ENCODE results near the gene NT5C.

DNA sequence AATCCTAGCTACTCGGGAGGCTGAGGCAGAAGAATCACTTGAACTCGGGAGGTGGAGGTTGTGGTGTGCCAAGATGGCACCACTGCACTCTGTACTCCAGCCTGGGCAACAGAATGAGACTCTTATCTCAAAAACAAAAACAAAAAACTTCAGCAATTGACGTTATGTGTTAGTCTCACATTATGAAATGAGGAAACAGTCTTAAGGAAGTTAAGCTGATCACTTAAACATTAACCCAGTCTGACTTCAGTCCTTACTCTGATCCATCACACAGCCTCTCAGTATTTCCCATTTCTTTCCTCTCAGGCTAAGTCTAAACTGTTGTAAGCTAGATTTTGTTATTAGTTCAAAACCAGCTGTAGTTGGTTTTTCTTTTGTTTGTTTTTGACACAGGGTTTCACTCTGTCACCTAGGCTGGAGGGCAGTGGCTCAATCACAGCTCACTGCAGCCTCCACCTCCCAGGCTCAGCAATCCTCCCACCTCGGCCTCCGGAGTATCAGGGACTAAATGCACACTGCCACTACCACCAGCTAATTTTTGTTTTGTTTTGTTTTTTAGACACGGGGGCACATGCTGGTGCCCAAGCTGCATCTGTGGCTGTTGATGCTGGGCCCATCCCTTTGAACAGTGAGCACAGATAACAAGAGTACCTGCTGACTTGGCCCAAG lies 16.5 kb upstream of the NT5C start:
- TF ChIP-seq, protein P1, sequence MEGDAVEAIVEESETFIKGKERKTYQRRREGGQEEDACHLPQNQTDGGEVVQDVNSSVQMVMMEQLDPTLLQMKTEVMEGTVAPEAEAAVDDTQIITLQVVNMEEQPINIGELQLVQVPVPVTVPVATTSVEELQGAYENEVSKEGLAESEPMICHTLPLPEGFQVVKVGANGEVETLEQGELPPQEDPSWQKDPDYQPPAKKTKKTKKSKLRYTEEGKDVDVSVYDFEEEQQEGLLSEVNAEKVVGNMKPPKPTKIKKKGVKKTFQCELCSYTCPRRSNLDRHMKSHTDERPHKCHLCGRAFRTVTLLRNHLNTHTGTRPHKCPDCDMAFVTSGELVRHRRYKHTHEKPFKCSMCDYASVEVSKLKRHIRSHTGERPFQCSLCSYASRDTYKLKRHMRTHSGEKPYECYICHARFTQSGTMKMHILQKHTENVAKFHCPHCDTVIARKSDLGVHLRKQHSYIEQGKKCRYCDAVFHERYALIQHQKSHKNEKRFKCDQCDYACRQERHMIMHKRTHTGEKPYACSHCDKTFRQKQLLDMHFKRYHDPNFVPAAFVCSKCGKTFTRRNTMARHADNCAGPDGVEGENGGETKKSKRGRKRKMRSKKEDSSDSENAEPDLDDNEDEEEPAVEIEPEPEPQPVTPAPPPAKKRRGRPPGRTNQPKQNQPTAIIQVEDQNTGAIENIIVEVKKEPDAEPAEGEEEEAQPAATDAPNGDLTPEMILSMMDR (tag by site-specific recombination; IDR thresholded peaks at IDR 0.05): no peak
- TF ChIP-seq, protein P2, sequence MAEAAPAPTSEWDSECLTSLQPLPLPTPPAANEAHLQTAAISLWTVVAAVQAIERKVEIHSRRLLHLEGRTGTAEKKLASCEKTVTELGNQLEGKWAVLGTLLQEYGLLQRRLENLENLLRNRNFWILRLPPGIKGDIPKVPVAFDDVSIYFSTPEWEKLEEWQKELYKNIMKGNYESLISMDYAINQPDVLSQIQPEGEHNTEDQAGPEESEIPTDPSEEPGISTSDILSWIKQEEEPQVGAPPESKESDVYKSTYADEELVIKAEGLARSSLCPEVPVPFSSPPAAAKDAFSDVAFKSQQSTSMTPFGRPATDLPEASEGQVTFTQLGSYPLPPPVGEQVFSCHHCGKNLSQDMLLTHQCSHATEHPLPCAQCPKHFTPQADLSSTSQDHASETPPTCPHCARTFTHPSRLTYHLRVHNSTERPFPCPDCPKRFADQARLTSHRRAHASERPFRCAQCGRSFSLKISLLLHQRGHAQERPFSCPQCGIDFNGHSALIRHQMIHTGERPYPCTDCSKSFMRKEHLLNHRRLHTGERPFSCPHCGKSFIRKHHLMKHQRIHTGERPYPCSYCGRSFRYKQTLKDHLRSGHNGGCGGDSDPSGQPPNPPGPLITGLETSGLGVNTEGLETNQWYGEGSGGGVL (tag by site-specific recombination; IDR thresholded peaks at IDR 0.05): no peak
- TF ChIP-seq ZBTB8A (tag by site-specific recombination; IDR thresholded peaks at IDR 0.05) (no peak), ZNF266 (tag by site-specific recombination; IDR thresholded peaks at IDR 0.05; ENCODE audit: low read depth) (no peak), ZNF529 (tag by site-specific recombination; IDR thresholded peaks at IDR 0.05; ENCODE audit: insufficient replicate concordance) (no peak), ZNF274 (IDR thresholded peaks at IDR 0.05; ENCODE audit: low read length) (no peak), ZNF274 (tag by site-specific recombination; IDR thresholded peaks at IDR 0.05; ENCODE audit: borderline replicate concordance) (no peak), ZBTB1 (tag by site-specific recombination; IDR thresholded peaks at IDR 0.05) (no peak), RBAK (tag by site-specific recombination; IDR thresholded peaks at IDR 0.05) (no peak), ZBTB17 (tag by site-specific recombination; IDR thresholded peaks at IDR 0.05) (no peak), KLF1 (tag by site-specific recombination; IDR thresholded peaks at IDR 0.05) (no peak), YY1 (tag by site-specific recombination; IDR thresholded peaks at IDR 0.05) (no peak)
- TF ChIP-seq, protein P3, sequence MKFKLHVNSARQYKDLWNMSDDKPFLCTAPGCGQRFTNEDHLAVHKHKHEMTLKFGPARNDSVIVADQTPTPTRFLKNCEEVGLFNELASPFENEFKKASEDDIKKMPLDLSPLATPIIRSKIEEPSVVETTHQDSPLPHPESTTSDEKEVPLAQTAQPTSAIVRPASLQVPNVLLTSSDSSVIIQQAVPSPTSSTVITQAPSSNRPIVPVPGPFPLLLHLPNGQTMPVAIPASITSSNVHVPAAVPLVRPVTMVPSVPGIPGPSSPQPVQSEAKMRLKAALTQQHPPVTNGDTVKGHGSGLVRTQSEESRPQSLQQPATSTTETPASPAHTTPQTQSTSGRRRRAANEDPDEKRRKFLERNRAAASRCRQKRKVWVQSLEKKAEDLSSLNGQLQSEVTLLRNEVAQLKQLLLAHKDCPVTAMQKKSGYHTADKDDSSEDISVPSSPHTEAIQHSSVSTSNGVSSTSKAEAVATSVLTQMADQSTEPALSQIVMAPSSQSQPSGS (tag by site-specific recombination; IDR thresholded peaks at IDR 0.05; ENCODE audit: low read depth): no peak
- TF ChIP-seq, protein P4, sequence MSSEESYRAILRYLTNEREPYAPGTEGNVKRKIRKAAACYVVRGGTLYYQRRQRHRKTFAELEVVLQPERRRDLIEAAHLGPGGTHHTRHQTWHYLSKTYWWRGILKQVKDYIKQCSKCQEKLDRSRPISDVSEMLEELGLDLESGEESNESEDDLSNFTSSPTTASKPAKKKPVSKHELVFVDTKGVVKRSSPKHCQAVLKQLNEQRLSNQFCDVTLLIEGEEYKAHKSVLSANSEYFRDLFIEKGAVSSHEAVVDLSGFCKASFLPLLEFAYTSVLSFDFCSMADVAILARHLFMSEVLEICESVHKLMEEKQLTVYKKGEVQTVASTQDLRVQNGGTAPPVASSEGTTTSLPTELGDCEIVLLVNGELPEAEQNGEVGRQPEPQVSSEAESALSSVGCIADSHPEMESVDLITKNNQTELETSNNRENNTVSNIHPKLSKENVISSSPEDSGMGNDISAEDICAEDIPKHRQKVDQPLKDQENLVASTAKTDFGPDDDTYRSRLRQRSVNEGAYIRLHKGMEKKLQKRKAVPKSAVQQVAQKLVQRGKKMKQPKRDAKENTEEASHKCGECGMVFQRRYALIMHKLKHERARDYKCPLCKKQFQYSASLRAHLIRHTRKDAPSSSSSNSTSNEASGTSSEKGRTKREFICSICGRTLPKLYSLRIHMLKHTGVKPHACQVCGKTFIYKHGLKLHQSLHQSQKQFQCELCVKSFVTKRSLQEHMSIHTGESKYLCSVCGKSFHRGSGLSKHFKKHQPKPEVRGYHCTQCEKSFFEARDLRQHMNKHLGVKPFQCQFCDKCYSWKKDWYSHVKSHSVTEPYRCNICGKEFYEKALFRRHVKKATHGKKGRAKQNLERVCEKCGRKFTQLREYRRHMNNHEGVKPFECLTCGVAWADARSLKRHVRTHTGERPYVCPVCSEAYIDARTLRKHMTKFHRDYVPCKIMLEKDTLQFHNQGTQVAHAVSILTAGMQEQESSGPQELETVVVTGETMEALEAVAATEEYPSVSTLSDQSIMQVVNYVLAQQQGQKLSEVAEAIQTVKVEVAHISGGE (tag by site-specific recombination; conservative IDR thresholded peaks at IDR 0.05; ENCODE audit: low read depth): no peak
- TF ChIP-seq, protein P5, sequence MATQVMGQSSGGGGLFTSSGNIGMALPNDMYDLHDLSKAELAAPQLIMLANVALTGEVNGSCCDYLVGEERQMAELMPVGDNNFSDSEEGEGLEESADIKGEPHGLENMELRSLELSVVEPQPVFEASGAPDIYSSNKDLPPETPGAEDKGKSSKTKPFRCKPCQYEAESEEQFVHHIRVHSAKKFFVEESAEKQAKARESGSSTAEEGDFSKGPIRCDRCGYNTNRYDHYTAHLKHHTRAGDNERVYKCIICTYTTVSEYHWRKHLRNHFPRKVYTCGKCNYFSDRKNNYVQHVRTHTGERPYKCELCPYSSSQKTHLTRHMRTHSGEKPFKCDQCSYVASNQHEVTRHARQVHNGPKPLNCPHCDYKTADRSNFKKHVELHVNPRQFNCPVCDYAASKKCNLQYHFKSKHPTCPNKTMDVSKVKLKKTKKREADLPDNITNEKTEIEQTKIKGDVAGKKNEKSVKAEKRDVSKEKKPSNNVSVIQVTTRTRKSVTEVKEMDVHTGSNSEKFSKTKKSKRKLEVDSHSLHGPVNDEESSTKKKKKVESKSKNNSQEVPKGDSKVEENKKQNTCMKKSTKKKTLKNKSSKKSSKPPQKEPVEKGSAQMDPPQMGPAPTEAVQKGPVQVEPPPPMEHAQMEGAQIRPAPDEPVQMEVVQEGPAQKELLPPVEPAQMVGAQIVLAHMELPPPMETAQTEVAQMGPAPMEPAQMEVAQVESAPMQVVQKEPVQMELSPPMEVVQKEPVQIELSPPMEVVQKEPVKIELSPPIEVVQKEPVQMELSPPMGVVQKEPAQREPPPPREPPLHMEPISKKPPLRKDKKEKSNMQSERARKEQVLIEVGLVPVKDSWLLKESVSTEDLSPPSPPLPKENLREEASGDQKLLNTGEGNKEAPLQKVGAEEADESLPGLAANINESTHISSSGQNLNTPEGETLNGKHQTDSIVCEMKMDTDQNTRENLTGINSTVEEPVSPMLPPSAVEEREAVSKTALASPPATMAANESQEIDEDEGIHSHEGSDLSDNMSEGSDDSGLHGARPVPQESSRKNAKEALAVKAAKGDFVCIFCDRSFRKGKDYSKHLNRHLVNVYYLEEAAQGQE (tag by site-specific recombination; IDR thresholded peaks at IDR 0.05): no peak

Data from HEK293 (cell line).